VCaP (cell line): ENCODE results near the gene ZNF575.

Experiments used
- H3K27ac ChIP-seq: fragments of 450-650 bp; 2 replicates; pipeline ENCODE4 v1.5.1; 2017
- TF ChIP-seq, protein P1 (sequence below): fragments of 450-650 bp; conservative IDR thresholded peaks from 2 replicates; pipeline ENCODE4 v1.5.1; 2017; ENCODE audit warnings: mild to moderate bottlenecking, moderate library complexity

The ZNF575 gene

GRCh38 chr19:43490759-43491158 is 42.2 kb upstream of the ZNF575 start:
- no peak overlapping the region for H3K27ac ChIP-seq
- TF ChIP-seq, protein P1, sequence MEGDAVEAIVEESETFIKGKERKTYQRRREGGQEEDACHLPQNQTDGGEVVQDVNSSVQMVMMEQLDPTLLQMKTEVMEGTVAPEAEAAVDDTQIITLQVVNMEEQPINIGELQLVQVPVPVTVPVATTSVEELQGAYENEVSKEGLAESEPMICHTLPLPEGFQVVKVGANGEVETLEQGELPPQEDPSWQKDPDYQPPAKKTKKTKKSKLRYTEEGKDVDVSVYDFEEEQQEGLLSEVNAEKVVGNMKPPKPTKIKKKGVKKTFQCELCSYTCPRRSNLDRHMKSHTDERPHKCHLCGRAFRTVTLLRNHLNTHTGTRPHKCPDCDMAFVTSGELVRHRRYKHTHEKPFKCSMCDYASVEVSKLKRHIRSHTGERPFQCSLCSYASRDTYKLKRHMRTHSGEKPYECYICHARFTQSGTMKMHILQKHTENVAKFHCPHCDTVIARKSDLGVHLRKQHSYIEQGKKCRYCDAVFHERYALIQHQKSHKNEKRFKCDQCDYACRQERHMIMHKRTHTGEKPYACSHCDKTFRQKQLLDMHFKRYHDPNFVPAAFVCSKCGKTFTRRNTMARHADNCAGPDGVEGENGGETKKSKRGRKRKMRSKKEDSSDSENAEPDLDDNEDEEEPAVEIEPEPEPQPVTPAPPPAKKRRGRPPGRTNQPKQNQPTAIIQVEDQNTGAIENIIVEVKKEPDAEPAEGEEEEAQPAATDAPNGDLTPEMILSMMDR, result no peak

- TF ChIP-seq, protein P1, result no peak
- no peak overlapping the region for H3K27ac ChIP-seq
These were observed 37.9 kb upstream of the ZNF575 start for GRCh38 chr19:43495082-43495481.

GRCh38 chr19:43496960-43497359 is 36.0 kb upstream of the ZNF575 start:
- TF ChIP-seq, protein P1, result no peak

DNA sequence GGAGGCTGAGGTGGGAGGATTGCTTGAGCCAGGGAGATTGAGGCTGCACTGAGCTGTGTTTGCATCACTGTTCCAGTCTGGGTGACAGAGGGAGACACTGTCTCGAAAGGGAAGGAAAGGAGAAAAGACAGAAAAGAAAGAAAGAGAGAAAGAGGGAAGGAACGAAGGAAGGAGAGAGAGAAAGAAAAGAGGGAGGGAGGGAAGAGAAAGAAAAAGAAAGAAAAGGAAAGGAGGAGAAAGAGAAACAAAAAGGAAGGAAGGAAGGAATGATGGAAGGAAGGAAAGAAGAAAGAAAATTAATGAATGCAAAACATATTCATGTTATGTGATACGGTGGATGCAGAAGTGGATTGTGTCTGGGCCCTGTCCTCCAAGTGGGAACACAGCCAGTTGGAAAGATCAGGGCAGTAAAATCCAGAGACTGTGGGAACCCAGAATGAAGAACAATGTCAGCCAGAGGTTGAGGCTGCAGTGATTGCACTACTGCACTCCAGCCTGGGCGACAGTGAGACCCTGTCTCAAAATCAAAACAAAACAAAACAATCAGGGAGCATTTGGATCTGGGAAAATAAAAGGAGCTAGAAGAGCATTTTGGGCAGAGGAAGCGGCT is 34.6 kb upstream of the ZNF575 start:
- no peak overlapping the region for H3K27ac ChIP-seq
- TF ChIP-seq, protein P1, result no peak

More at GRCh38 chr19:43496960-43497359, 36.0 kb upstream of the ZNF575 start:
- no peak overlapping the region for H3K27ac ChIP-seq

DNA sequence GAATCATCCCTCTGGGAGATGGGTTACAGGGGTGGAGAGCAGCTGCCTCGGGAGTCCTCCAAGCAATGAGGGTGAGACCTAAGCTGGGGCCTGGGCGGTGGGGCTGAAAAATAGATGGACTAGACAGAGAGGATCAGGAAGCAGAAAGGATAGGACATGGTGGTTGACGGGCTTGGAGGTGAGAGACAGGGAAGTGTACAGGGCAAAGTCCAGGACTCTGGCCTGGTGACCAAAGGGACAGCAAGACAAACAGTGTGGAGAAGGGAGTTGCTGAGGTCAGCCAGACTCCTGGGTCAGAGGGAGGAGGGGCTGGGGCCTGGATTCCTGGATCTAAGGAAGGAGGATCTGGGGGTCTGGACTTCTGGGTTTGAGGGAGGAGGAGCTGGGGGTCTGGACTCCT is 33.9 kb upstream of the ZNF575 start:
- no peak overlapping the region for H3K27ac ChIP-seq
- TF ChIP-seq, protein P1, result no peak

- H3K27ac ChIP-seq, result no peak overlapping the region
- TF ChIP-seq, protein P1, result no peak
These were observed 31.1 kb upstream of the ZNF575 start for GRCh38 chr19:43501661-43502418.

DNA sequence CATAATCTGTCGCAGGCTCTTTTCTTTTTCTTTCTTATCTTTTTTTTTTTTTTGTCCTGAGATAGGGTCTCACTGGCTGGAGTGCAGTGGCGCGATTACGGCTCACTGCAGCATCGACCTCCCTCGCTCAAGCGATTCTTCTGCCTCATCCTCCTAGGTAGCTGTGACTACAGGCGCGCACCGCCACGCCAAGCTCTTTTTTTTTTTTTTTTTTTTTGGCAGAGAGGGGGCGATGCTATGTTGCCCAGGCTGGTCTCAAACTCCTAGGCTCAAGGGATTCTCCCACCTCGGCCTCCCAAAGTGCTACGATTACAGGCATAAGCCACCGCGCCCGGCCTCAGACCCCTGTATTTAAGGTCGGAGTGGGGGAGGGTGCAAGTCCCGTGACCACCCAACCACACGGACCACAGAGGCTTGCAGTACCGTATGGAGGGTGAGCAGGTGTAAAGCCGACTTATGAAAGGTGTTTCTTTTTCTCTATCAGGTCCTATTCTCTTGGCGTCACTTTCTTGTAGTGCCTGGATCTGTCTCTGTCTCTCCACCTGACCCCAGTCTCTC is 30.5 kb upstream of the ZNF575 start:
- H3K27ac ChIP-seq, result no peak overlapping the region
- TF ChIP-seq, protein P1, result no peak
